ENCODE data around the gene TSPAN5. TPM values are rescaled to one million over a fixed set of nuclear protein-coding genes. Genes with fewer than 3 reads are reported as not detected.
"Not testable (repeated sequence)": the region's sequence is repeated elsewhere in the genome, so short reads cannot be mapped to it uniquely, and the experiment has no call there.

Gene TSPAN5
- 13.0 TPM for polyA plus RNA-seq (ENCODE audit: insufficient read length)

DNA sequence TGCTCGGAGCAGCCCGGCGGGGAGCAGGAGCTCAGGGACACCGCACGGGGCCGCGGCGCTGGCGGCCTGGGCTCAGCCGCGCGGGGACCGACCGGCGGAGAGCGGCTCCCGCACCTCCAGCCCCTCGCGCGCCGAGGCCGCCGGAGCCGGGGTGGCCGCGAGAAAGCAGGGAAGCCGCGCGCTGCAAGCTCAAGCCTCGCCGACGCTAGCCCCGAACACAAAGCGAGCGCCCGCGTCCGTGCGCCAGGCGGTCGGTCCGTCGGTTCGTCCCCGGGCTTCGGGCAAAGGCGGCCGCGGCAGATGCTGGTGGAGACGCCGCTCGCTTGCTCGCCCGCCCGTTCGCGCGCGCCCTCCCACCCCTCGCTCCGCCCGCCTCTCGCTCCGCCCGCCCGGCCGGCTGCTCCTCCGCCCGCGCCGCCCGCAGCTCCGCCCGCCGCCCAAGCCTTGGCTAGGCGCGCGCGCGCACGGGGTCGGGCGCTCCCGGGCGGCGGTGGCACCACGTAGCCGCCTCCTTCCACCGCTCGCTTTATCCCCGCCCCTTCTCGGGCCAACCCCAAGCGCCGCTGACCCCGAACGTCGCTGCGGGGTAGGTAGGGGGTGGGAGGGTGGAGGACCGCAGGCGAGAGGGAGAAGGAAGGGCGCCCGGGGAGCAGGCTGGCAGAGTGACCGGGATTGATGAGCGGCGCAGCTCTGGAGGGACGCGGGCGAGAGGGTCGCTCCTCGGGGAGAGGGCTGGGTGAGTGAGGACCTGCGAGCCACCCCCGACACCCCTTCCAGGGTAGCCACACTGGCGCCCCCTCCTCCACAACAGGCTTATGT, at the start of gene TSPAN5:
Gene TSPAN5, minus strand, starts transcription at position 325 of the 819 bp plus-strand sequence.
- no peak for DNase-seq (ENCODE audit: low read depth)

GRCh38 chr4:98706935-98707334, 48.5 kb upstream of the TSPAN5 start:
- no peak for DNase-seq (ENCODE audit: low read depth)

DNA sequence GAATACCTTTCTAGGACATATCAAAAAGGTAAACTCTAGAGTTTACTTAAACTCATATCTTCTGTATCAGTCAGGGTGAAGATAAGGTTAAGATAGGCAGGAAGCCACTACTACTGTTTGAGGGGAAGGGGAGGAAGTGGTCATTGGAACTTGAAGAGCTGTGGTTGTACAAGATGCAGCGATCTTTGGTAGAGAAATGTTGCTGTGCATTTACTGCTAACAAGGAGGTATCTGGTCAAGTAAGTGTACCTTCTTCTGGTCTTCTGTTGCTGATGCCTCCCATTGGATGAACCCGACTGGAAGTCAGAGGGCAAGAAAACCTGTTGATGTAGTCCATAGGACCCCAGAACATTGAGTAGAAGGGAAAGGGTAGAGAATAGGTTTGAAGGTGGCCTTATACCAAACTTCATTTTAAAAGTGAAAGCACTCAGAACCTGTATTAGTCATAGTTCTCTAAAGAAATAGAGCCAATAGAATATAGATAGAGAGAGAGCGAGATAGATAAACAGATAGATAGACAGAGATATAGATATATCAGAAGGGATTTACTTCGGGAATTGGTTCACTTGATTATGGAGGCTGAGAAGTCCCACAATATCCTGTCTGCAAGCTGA, 47.9 kb upstream of the TSPAN5 start:
- DNase-seq (ENCODE audit: low read depth): no peak

- DNase-seq (ENCODE audit: low read depth): not testable (repeated sequence)
Observed at GRCh38 chr4:98705586-98705985, 47.2 kb upstream of the TSPAN5 start.

GRCh38 chr4:98700656-98701055, 42.2 kb upstream of the TSPAN5 start:
- DNase-seq (ENCODE audit: low read depth): no peak

GRCh38 chr4:98694076-98694475, 35.7 kb upstream of the TSPAN5 start:
- DNase-seq (ENCODE audit: low read depth): no peak

DNA sequence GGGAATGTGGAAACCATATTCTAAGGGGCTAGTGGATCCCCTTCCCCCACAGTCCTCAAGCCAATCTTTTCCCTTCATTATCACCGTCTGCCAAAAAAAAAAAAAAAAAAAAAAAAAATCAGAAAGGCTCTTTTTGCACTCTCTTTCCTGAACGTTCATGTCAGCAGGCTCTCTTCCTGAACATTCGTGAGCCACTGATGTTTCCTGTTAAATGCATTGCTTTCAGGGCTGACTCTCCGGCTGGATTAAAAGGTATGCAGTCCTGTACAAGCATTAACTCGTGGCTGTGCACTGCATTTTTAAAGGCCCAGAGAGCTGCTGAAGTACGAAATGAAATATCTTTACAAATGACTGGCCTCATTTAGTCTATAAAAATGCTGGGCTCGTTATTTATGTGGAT, 34.0 kb upstream of the TSPAN5 start:
- DNase-seq (ENCODE audit: low read depth): no peak

DNA sequence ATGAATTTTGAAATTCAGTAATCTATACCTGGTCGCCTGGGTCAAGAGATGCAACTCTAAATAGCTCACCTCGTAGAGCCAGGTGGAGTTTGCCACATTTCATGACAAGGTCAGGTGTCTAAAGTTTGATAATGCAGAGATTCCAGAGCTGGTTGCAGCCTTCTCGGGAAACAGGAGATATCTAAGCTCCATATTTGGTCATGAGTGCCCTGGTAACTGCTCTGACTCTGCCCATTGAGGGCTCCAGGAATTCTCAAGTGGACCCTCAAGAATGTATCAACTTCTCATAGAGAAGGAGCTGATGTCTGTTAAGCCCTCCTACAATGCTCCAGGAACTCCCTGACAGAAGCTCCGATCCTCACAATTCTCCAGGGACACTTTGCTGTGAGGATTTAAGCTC, 33.2 kb upstream of the TSPAN5 start:
- no peak for DNase-seq (ENCODE audit: low read depth)

GRCh38 chr4:98689507-98690174, 31.2 kb upstream of the TSPAN5 start:
- DNase-seq (ENCODE audit: low read depth): no peak

- DNase-seq (ENCODE audit: low read depth): no peak
Observed at GRCh38 chr4:98688411-98689290, 30.2 kb upstream of the TSPAN5 start.

- DNase-seq (ENCODE audit: low read depth): no peak
Observed at GRCh38 chr4:98687876-98688275, 29.5 kb upstream of the TSPAN5 start.

- DNase-seq (ENCODE audit: low read depth): no peak
Observed at GRCh38 chr4:98686847-98687246, 28.4 kb upstream of the TSPAN5 start.

GRCh38 chr4:98686043-98686707, 27.8 kb upstream of the TSPAN5 start:
- DNase-seq (ENCODE audit: low read depth): no peak

- DNase-seq (ENCODE audit: low read depth): no peak
Observed at GRCh38 chr4:98685225-98686042, 27.0 kb upstream of the TSPAN5 start.

DNA sequence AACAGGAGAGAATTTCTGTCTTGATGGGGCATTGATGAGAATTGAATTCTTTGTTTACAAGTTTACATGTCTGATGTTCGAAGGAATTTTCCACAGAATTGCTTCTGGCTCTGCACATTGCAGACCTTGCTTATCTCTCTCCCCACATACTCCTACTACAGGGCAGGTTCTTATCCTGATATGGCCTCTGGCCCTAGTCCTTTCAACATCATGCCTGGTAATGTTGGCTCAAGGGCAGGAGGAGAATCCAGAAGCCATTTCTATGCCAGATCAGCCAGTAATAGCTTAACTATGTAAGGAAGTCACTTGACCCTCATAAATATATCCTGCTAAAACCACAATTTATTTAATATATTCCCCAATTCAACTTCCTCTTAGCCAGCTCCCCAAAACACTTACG, 24.3 kb upstream of the TSPAN5 start:
- no peak for DNase-seq (ENCODE audit: low read depth)

DNA sequence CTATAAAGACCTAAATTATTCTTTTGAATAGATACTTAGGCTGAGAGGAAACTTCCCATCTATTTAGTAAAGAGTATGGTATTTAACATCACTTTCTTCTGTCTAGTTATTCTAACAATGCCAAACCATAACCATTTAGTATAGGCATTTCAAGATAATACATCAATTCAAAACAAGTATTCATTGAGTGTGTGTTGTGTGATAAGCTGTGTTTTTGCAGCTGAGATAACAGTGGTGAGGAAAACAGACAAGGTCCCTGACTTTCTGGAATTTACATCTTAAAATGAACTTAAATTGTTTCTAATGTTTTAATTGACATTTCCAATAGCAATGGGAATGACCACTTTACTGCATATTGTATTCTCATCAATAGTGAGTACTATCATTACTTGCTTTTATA, 22.4 kb upstream of the TSPAN5 start:
- no peak for DNase-seq (ENCODE audit: low read depth)

DNA sequence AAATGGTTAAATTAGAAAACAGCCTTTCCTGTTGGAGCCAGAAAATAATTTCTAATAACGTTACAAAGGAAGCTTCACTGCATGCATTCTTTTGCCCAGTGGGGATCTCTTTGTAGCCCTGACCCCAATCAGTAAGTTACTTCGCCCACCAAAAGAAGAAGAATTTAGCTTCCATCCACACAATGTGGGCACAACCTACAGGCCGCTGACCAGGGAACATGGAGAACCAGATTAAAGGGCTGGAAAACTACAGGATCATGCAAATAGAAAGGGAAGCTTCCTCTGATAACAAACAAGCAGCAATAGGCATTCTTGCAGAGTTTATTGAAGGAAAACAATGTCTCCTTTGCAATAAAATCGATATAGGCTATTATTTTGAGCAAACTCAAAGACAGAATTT, 21.3 kb upstream of the TSPAN5 start:
- DNase-seq (ENCODE audit: low read depth): no peak

GRCh38 chr4:98677799-98678198, 19.4 kb upstream of the TSPAN5 start:
- DNase-seq (ENCODE audit: low read depth): no peak

DNA sequence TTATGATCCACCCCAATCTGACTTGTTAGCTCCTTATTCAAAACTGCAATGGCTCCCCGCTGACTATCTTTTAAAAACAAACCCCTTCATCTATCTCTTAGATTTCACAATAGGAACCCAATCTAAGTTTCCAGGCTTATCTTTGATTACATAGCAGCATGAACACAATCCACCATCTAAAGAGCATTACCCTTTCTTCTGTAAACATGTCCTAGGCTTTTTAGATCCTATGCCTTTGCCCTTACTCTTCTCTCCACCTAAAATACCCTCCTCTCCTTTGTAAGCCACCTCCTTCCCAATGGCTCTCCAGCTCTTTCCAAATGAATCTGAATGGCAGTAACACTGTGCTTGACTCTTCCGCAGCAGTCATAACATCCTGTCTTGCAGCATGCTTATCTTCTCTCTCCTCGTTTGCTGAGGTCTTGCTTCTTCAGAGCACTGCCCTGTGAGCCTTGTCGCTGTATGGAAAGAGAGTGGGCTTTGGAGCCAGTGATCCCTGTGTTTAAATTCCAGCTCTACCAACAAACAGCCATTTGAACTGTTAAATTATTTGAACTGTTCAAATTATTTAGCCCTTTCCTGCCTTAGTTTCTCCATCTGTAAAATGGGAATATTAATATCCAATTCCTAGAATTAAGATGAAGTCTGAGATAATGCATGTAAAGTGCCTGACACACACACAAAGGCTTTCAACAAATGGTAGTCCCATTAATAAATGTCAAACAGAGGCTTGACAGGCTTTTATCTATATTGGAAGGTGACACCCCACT, 16.2 kb upstream of the TSPAN5 start:
- DNase-seq (ENCODE audit: low read depth): no peak

- DNase-seq (ENCODE audit: low read depth): no peak
Observed at GRCh38 chr4:98673978-98674377, 15.6 kb upstream of the TSPAN5 start.
